Measurements from ENCODE around the gene EFNB1.

Gene EFNB1

DNA sequence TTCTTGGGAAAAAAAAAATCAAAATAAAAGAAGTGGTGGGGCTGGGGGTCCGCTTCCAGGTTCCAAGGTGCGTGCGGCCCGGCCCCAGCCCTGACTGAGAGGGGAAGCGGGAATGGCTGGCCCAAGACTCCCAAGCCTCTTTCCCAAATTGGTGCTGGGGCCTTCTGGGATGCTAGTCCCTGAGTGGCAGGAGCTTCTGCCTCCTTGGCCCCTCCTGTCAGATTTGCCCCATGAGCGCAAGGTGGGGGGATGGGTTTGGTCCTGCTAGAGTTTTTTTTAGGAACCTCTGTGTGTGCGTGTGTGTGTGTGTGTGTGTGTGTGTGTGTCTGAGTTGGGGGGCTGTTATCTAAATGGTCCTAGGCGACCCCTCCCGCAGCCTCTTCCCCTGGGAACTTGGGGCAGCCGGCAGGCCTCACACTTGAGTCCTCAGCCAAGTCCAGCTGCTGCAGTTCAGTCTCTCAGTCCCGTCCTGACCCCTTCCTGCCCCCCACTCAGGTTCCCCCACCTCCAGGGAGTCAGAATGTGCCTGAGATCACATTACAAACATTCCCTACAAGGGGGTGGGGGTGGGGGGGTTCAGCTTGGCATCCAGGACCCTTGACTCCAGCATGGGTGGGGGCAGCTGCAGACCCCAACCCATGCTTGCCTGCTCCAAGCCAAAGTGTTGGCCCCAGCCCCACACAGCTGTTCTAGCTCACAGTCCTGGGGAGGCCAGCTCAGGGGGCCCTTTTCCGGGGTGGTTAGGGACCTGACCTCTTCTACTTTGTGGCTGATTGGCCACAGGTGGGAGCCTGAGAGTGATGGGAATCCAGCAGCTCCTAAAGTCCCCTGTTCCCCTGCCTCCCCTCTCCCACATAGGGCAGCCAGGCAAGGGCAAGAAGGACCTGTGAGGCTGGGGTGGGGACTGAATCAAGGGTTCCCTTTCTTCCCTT, 4.0 kb downstream of the EFNB1 start:
- no peak for DNase-seq (ENCODE audit: insufficient read length, low spot score)
- no peak for FAIRE-seq
- no peak for TF ChIP-seq POLR2A (IDR thresholded peaks at IDR 0.05; ENCODE audit: low read depth, low read length)

DNA sequence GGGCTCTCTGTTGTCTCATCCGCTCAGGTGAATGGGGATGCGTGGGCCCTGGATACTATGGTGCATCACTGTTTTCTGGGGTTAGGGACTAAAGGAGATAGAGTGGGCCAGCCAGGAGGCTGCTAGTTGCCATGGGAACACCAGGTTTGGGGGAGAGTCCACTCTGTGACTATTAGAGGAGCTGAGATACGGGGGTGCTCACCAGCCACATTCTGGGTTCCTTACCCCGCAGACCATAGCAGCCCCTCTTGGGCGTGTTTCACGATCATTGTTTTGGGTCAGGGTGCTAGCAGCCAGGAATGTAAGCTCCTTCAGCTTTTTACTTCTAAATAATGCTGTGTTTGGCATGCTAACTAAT, 4.6 kb downstream of the EFNB1 start:
- no peak for TF ChIP-seq POLR2A (IDR thresholded peaks at IDR 0.05; ENCODE audit: low read depth, low read length)
- FAIRE-seq (no peak), DNase-seq (ENCODE audit: insufficient read length, low spot score) (no peak)

DNA sequence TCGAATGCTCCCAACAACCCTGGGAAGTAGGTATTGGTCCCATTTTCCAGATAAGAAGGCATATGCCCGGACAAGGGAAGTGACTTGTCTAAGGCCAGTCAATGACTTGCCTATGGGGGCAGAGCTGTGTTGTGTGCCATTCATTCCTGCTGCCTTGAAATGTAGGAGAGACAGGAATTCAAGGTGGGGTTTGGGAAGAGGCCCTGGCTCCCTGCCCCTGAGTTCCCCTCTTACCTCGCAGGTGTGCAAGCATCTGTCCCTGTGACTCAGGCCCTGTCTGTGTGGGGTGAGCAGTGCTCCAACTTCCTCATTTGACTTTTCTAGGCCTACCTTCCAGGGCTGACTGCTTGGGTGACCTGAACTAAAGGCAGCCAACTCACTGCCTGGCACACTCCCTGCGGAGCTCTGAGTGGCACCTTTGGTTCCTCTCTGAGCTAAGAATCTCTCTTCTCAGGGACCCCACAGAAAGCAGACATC, 5.1 kb downstream of the EFNB1 start:
- TF ChIP-seq POLR2A (IDR thresholded peaks at IDR 0.05; ENCODE audit: low read depth, low read length), result no peak
- no peak for DNase-seq (ENCODE audit: insufficient read length, low spot score)
- FAIRE-seq, result no peak

DNA sequence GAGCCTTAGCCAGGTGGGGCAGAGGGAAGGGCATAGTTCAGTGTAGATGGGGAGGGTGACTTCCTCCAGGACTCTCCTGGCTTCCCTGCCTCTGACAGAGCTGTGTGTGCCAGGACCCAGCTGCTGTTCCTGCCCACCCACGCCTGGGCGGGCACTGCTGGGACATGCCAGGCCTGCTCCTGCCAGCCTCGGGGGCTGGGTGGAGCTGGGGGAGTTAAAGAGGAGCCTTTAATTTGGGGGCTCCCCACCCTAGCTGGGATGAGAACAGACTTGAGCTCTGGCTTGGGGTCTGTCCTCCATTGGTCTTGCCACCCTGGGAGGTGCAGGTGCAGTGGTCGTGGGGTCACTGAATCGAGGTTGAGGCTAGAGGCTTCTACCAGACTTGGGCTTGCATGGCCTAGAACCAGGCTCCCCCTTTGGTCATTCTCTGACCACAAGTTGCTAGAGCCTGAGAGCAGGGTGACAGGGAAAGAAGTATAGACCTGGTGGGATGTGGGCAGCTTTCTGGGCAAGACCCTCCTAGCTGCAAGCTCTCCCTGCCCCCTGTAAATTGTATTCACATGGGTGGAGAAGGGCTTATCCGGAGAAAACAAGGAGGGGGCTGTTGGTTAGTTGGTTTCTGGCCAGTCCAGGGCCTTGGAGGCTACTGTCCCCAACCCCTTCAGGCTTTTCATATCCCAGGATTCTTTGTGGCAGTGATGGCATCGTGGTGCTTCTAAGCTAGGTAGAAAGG, 5.7 kb downstream of the EFNB1 start:
- DNase-seq (ENCODE audit: insufficient read length, low spot score) (no peak), FAIRE-seq (no peak)
- no peak for TF ChIP-seq POLR2A (IDR thresholded peaks at IDR 0.05; ENCODE audit: low read depth, low read length)

DNA sequence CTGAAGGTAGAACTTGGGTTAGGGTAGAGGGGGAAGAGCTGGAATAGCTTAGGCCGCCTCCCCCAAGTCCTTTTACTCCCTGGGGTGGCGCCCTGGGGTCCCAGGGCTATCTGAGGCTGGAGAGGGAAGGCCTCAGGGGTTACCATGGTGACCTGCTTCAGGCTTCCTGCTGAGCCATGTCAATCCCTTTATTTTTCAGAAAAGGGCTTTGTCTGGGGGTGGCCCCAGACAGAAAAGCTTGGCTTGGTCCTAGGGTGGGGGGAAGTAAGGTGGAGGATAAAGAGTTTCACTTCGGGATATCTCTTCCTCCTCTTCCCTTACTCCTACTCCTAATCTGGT, 6.3 kb downstream of the EFNB1 start:
- no peak for TF ChIP-seq POLR2A (IDR thresholded peaks at IDR 0.05; ENCODE audit: low read depth, low read length)
- no peak for FAIRE-seq
- no peak for DNase-seq (ENCODE audit: insufficient read length, low spot score)

DNA sequence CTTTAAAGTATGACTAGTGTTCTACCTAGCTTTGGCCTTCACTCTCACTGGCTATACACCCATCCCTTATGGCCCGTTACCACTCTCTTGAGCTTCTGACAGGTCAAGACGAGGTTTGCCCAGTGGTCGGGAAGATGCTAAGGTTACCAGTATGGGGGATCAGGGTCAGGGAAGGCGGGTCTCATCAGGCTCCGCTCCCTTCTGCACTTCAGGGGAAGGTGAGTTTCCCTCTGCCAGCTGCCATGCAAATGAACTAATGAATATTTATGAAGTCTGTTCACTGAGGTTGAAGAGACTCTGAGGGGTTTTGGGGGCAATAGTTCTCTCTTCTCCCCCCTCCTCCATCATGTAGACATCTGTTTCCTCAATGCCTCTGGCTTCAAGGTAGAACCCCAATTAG, 6.6 kb downstream of the EFNB1 start:
- no peak for DNase-seq (ENCODE audit: insufficient read length, low spot score)
- no peak for FAIRE-seq
- TF ChIP-seq POLR2A (IDR thresholded peaks at IDR 0.05; ENCODE audit: low read depth, low read length), result no peak

DNA sequence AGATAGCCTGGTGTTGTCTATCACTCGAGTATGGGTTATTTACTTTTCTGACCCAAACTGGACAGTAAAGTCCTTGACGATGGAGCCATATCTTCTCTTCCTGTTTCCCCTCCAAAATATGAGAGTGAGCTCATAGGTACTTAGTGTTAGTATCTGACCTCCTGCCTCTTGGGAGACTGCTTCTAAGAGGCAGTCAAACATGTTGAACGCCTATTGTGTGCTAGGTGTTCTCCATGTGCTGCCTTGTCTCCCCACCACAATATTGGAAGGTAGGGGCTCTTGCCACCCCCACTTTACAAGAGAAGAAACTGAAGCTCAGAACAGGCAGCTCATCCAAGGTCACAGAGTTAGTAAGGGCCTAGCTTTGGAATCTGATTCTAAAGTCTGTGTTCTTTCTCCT, 8.3 kb downstream of the EFNB1 start:
- no peak for DNase-seq (ENCODE audit: insufficient read length, low spot score)
- no peak for TF ChIP-seq POLR2A (IDR thresholded peaks at IDR 0.05; ENCODE audit: low read depth, low read length)
- no peak for FAIRE-seq

DNA sequence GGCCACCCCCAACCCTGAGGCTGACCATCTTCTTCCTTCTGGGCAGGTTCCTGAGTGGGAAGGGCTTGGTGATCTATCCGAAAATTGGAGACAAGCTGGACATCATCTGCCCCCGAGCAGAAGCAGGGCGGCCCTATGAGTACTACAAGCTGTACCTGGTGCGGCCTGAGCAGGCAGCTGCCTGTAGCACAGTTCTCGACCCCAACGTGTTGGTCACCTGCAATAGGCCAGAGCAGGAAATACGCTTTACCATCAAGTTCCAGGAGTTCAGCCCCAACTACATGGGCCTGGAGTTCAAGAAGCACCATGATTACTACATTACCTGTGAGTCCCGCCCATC, 9.7 kb downstream of the EFNB1 start:
- DNase-seq (ENCODE audit: insufficient read length, low spot score), result no peak
- no peak for FAIRE-seq
- no peak for TF ChIP-seq POLR2A (IDR thresholded peaks at IDR 0.05; ENCODE audit: low read depth, low read length)

DNA sequence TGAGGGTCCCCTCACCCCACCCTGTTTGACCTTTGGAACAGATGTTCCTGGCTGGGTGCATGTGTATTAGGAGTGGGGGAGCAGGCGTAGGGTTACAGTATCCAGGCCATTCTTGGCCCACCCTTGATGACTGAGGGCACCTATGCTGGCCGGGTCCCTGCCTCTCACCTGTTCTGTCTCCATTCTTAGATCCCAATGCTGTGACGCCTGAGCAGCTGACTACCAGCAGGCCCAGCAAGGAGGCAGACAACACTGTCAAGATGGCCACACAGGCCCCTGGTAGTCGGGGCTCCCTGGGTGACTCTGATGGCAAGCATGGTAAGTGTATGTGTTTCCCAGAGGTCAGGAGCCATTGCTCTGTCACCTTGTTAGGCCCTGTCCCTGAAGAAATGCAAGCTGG, 10.9 kb downstream of the EFNB1 start:
- FAIRE-seq (no peak), DNase-seq (ENCODE audit: insufficient read length, low spot score) (no peak)
- no peak for TF ChIP-seq POLR2A (IDR thresholded peaks at IDR 0.05; ENCODE audit: low read depth, low read length)

DNA sequence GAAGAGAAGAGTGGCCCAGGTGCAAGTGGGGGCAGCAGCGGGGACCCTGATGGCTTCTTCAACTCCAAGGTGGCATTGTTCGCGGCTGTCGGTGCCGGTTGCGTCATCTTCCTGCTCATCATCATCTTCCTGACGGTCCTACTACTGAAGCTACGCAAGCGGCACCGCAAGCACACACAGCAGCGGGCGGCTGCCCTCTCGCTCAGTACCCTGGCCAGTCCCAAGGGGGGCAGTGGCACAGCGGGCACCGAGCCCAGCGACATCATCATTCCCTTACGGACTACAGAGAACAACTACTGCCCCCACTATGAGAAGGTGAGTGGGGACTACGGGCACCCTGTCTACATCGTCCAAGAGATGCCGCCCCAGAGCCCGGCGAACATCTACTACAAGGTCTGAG, 11.4 kb downstream of the EFNB1 start:
- no peak for FAIRE-seq
- TF ChIP-seq POLR2A (IDR thresholded peaks at IDR 0.05; ENCODE audit: low read depth, low read length), result no peak
- DNase-seq (ENCODE audit: insufficient read length, low spot score), result no peak

DNA sequence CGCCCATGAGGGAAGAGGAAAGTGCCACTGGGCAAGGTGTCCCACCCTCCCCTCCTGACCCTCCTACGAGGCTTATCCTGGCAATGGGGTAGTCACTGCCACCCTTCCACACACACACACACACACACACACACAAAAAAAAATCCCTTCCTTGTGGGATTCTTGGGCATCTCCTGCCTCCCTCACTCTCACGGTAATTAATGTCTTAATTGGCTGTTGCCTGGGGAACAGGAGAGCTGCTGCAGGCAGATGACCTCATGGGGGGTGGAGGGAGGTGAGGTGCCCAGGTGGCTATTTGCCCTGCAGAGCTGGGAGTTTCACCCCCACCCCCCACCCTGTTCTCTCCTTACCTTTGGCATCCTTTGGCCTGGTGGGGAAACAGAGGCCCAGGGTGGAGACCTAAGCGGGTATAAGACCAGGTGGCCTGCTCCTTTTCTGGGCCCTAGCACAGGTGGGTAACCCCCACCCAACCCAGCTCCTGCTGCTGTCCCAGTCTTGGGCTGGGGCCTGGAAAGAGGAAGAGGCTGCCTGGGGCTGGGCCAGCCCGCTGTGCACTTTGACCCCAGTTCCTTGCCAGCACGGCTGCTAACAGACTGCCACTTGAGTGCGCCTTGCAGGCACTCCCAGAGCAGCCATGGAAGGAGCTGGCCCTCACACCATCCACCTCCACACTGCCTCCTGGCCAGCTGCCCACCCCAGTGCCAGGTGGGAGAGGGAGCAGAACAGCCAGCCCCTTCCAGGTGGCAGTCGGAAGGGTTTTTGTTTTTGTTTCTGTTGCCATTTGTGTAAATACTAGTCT, 12.6 kb downstream of the EFNB1 start:
- FAIRE-seq, result no peak
- TF ChIP-seq POLR2A (IDR thresholded peaks at IDR 0.05; ENCODE audit: low read depth, low read length), result no peak
- no peak for DNase-seq (ENCODE audit: insufficient read length, low spot score)

DNA sequence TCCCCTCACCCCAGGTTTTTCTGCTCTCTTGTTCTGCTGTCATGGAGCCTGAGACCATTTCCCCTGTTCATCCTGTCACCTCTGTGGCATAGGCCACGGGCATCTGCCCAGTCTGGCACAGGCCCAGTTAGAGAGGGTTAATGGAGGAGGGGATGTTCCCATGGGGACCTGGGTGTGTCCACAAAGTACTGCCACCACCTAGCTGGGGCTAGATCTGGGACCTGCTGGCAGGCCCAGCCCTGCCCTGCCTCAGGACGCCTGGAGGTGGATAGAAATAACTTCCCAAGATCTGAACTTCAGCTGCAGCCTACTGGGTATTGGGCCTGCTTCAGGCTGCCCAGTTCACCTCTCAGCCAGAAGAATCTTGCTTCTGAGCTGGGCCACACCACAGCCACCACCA, 13.5 kb downstream of the EFNB1 start:
- FAIRE-seq (no peak), DNase-seq (ENCODE audit: insufficient read length, low spot score) (no peak)

DNA sequence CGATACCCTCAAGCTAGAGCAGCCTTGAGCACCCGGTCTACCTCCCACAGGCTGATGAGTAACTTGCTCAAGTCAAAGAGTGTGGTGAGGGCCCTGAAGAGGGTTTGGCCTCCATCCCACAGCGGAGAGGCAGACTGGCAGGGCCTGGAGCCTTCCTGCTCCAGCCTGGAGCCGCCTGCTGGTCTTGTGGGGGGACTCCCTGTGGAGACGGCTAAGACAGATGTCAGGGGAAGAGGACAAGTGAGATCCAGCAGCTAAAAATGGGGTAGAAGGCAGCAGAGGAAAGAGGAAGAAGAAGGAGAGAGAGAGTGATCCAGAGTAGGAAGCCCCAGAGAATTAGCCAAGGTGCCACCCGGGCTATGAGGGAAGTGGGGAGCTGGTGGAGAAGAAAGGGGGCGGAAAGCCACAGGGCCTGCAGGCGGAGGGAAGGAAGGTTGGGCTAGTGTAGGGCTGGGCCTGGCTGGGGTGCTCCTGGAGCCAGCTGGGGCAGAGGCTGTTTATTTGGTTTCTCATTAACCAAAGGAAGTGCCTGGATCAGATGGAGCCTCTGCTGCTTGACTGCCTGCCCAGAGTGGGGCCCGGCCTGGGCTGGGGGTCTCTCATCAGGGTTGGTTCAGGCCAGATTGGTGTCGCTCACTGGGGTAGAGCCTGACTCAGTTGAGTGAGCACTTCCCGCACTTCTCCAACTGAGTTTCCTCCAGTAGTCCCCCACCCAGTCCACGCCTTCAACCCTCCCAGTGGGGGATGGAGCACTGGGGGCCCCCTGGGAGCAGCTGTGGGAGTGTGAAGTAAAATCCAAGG, 14.2 kb downstream of the EFNB1 start:
- FAIRE-seq, result no peak
- no peak for DNase-seq (ENCODE audit: insufficient read length, low spot score)
- TF ChIP-seq POLR2A (IDR thresholded peaks at IDR 0.05; ENCODE audit: low read depth, low read length), result no peak

More for the DNA sequence above, 13.5 kb downstream of the EFNB1 start:
- TF ChIP-seq POLR2A (IDR thresholded peaks at IDR 0.05; ENCODE audit: low read depth, low read length), result no peak
